Stimulated activated CD4-positive, alpha-beta T cell treated with anti-CD3 and anti-CD28 coated beads, TNF-alpha, amount 100 ng/mL, for 4 hours (primary cell): ENCODE data around the gene EPOP.

Experiments
- DNase-seq, 3 experiments: peaks; one replicate each; pipeline ENCODE4 v3.0.0-alpha.2; 2020; ENCODE audit warnings: low read depth in 3 of 3

EPOP gene

GRCh38 chr17:38705803-38706504 lies 31.2 kb upstream of the EPOP start:
- peak; percentile 34 to 48 (median 44) for DNase-seq

GRCh38 chr17:38705523-38705802 lies 30.7 kb upstream of the EPOP start:
- DNase-seq = no peak

DNA sequence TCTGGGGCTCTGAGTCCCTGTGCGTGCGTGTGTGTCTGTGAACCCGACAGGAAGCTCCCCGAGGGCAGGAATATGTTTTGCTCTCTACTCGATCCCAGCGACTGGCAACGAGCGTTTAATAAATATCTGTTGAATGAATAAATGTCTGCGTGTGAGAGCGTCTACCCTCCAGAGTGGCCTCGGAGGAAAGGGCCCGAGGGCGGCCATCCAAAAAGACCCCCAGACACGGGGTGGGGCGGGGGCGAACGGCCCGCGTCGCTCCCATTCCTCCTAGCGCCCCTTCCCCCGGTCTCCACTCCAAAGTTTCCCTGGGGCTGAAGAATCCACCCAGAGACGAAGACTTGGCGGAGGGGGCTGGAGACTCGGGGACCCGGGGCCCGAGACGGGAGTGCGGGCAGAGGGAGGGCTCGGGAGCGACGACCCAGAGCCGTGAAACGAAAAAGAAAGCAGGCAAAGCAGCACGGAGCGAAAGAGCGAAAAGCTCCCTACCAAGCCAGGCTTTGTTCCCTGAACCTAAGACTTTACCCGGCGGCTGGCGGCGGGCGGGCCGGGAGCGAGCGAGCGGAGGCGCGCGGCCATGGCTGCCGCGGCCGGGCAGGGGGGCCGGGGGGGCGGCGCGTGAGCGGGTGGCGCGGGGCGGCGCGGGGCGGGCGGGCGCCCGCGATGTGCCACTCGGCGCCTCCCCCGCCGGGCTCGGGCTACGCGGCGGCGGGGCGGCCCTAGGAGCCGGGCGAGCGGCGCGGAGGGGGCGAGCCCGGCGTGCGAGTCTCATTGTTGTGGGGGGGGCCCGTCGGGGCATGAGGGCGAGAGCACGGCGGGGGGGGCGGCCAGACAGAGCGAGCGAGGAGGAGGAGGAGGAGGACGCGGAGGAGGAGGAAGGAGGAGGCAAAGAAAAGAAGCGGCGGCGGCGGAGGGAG lies 30.1 kb upstream of the EPOP start, which contains the start of gene MLLT6:
TSS of gene MLLT6 (plus strand) at position 668 of the 917 bp plus-strand sequence. CDS start 360 bp downstream, outside the sequence.
- DNase-seq = peak; percentile 76 to 83 (median 83)

- peak; percentile 79 to 85 (median 83) for DNase-seq
Observed at GRCh38 chr17:38703742-38704605, 29.2 kb upstream of the EPOP start.

DNA sequence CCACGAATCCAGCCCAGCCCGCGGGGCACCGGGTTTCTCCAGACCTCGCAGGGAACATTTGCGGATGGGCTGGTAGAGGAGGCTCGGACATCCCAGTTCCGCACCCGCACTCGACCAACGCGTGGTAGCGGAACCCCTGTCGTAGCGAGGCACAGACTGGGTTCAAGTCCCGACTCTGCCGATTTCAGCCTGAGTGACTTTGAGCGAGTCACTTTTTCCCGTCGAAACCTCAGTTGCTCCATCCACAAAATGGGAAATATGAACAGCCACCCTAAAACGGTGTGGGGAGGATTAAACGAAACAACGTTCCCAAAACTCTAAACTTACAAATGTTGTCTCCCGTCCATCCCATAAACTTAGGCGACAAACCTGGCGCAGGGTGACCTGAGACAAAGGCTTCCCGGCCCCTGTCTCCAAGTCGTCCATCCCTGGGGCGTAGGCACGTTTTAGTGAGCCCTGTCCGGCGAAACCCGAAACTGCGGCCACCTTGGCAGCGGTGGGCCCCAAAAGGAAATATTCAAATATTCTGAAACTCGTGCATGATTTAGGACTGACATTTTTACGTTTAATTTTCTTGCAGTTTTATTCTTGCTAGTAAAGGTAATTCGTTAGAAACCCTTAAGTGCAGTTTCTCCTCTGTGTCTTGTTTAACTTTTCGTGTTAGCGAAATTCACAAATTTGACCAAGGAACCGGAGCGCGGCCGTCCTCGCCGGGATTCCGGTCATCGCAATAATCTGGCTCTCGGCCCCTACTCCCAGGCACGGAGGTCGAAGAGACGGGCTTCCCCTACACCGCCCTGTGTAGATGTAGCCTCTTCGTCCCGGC lies 28.4 kb upstream of the EPOP start:
- peak in 1 of 3 experiments; percentile 21 for DNase-seq

DNA sequence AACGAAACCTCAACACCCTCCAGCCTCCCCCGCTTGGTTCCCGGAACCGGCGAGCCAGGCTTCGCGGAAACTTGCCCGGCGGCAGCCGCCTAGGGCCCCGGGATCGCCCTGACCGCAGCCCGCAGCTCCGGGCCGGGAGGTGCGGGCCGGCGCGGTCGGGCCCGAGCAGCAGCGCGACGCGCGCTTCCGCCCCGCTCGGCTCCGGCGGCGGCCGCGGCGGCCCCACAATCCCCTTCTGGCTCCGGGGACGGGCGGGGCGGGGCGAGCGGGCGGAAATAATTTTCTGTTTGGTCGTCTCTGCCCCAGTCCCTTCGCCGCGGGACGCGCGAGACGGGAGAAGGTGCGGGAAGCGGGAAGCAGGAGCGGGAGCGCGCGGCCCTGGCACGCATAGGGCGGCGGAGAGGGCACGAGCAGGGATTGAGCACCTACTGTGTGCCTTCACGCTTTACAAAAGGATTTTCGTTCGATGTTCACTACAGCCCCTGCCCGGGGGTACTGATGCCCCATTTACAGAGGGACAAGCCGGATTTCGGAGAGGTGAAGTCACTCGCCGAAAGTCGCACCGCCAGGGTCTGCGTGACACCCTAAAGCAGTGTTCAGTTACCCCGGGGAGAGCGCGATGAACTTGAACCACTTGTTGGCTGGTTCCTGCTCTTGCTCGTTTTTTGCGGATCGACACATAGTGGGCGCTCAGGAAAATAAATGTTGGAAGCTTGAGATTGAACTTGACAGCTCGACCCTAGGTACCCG lies 27.6 kb upstream of the EPOP start:
- peak; percentile 71 to 73 (median 72) for DNase-seq

DNA sequence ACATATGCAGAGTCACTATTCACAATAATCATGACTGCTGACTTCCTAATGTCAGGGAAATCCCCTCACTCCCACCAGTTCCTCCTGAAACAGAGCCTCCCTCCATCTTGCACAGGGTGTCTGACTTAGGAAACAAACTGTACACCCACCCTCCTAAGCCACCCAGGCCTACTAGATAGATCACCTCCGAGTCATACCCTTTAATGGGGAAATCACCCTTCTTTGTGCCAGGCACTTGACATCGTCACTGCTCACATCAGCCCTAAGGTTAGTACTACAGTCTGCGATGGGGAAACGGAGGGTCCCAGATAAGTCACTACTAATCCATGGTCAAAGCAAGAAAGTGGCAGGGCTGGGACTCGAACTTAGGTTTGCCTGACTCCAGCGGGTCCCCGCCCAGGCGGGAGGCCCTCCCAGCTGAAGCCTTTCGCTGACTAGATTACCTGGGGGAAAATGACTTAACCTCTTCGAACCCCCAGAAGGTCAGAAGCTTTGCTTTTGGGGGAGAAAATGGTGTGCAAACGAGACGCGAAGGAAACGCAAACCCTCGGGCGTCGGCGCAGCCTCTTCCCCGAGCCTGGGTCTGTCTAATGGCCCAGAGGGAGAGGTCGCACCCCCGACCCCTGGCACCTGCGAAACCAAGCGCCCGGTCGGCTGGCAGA lies 26.9 kb upstream of the EPOP start:
- DNase-seq = peak; percentile 66 to 72 (median 70)

DNA sequence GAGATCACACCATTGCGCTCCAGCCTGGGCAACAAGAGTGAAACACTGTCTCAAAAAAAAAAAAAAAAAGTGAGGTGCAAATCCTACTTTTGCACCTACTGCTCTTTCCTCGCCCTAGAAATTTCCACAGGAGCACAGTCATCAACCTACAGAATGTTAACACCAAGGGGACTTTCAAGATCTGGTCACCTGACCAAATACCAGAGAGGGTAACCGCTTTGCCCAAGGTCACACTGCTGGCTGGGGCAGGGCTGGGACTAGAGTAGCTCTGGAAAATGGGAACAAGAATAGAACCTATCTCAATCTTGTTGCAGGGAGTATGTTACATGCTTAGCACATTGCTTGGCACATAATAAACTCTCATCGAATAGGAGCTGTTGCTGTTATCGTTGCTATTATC lies 24.0 kb upstream of the EPOP start:
- DNase-seq = no peak

DNA sequence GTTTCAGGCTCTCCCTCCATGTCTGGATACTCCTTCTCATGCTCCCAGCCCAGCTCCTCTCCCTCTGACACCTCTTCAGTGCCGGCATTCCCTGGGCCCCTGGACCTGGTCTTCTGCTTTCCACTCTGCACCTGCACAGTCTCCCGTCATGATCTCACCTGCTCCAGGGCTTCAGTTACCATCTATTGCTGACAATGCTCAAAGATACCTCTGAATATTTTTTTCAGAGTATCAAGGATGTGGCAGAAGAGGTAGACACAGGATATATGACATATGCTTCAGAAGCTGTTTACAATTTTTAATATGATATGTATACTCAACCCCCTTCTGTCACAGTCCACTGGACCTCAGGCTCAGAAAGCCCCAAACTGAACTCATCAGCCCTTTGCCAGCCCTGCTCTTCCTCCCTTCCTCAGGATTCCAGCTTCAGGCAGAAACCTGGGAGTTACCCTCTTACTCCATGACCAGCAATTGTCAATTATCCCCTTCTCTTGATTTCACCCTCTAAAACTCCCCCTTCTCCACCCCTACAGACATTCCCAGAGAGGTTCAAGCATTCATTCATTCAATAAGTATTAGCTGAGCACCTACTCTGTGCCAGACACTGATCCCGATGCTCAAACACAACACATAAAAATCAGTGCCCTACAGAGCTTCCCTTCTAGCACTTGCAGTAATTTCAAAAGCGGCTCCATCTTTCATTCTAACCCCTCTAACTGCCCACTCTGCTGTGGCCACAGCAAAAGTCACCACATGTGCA lies 22.5 kb upstream of the EPOP start:
- DNase-seq = no peak

GRCh38 chr17:38693700-38694329 lies 19.1 kb upstream of the EPOP start:
- no peak for DNase-seq

GRCh38 chr17:38691154-38691553 lies 16.4 kb upstream of the EPOP start:
- no peak for DNase-seq

DNA sequence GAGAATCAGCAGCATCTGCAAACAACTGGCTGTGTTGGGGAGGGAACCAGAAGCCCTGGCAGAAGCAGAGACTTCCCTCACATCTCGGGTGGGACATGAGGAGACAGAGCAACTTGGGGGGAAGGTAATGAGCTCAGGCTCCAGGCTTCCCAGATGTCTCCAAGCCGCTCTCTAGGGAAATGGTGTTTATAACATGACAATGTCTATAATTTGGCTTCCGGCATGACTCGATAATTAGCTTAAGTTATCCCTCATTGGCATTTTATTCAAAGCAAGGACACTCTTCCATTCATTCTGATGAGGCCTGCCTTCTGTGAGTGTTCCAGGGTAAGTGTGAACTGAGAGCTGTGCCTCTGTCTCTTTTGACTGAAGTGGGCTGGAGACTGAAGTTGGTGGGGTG lies 15.6 kb upstream of the EPOP start:
- no peak for DNase-seq

GRCh38 chr17:38687286-38687685 lies 12.5 kb upstream of the EPOP start:
- DNase-seq = no peak

DNA sequence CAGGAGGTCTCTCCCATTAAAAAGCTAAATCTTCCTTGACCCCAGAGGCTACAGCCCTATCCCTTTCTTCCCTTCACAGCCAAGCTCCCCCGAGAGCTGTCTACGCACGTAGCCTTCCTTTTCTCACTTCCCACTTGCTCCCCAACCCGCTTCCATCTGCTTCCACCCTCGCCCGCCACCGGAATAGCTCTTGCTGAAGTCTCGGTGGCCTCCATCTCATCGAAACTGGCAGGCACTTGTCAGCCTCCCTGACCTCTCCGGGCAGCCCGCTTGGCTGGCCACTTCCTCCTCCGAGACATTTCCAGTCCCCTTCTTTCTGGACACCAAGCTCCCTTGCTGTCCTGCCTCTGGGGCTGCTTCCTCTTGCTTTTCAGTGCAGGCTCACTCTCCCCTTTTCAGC lies 10.7 kb upstream of the EPOP start:
- DNase-seq = no peak

DNA sequence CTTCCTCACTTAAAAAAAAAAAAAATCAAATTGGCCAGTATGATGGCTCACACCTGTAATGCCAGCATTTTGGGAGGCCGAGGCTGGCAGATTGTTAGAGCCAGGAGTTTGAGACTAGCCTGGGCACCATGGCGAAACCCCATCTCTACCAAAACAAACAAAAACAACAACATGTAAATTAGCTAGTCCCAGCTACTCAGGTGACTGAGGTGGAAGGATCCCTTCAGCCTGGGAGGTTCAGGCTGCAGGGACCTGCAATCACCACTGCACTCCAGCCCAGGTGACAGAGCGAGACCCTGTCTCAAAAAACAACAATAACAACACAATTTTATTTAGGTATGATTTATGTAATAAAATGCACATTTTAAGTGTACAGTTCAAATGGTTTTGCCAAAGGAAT lies 6.3 kb upstream of the EPOP start:
- no peak for DNase-seq

GRCh38 chr17:38677819-38678218 lies 3.1 kb upstream of the EPOP start:
- no peak for DNase-seq

- DNase-seq = peak; percentile 75 to 76 (median 75)
Observed at GRCh38 chr17:38676706-38677504, 2.1 kb upstream of the EPOP start.
